ENCODE data around the gene SMARCC2. TPM values are rescaled to one million over a fixed set of nuclear protein-coding genes. Genes with fewer than 3 reads are reported as not detected.

SMARCC2 gene
- total RNA-seq, 1 experiment from 2014 or later: 94.8 TPM

- TF ChIP-seq CTCF (IDR thresholded peaks at IDR 0.05; ENCODE audit: insufficient read depth in 1 of 2, low read depth in 1 of 2, low read length in 1 of 2, severe bottlenecking in 1 of 2, unreplicated experiment in 1 of 2): no peak
- Histone ChIP-seq H3K4me3 (ENCODE audit: low read depth, low read length) (no peak overlapping the region), H3K4me1 (no peaks in the 10 kb centered on the region; the same call in 1 of the 2 replicates), H3K36me3 (ENCODE audit: control insufficient read depth, insufficient read depth, low read length) (peaks cover 1% of the 10 kb centered on the region; the same call in 1 of the 2 replicates), H3K27me3 (replicated peaks; ENCODE audit: control insufficient read depth, insufficient read depth, low read length) (no peaks in the 10 kb centered on the region), H3K9me3 (no peaks in the 10 kb centered on the region; the same call in 1 of the 2 replicates)
- no TSS peak for BruUV-seq (replicated peaks)
- ChIA-PET CTCF (interaction anchor here (1.1 kb wide), 1 partner anchor 27 kb away, joined by 3 read pairs; the partner anchor contains the start of gene ZC3H10), POLR2A (no interaction called here)
- H3K27me3 Mint-ChIP-seq (ENCODE audit: insufficient read depth, unreplicated experiment): no peaks in the 10 kb centered on the region
- intact Hi-C loops (cut with micrococcal nuclease; ENCODE audit: unreplicated experiment): no loop called here
- no peaks in the 10 kb centered on the region for H3K4me1 Mint-ChIP-seq (ENCODE audit: low read depth, unreplicated experiment)
- DNase-seq: no peak
- no peak overlapping the region for H3K27ac Mint-ChIP-seq (ENCODE audit: unreplicated experiment)
- H3K4me3 Mint-ChIP-seq (ENCODE audit: unreplicated experiment): no peak overlapping the region
- H3K9me3 Mint-ChIP-seq (ENCODE audit: unreplicated experiment): no peaks in the 10 kb centered on the region
- peaks cover 34% of the 10 kb centered on the region for H3K36me3 Mint-ChIP-seq (ENCODE audit: insufficient read depth, unreplicated experiment)
Measured at GRCh38 chr12:56145217-56145616, 44.1 kb downstream of the SMARCC2 start.

- no peak for DNase-seq
- BruUV-seq (replicated peaks): no TSS peak
- no peaks in the 10 kb centered on the region for H3K4me1 Mint-ChIP-seq (ENCODE audit: low read depth, unreplicated experiment)
- Histone ChIP-seq H3K4me3 (ENCODE audit: low read depth, low read length) (no peak overlapping the region), H3K27me3 (replicated peaks; ENCODE audit: control insufficient read depth, insufficient read depth, low read length) (no peaks in the 10 kb centered on the region), H3K36me3 (ENCODE audit: control insufficient read depth, insufficient read depth, low read length) (peaks cover 1% of the 10 kb centered on the region; the same call in 1 of the 2 replicates), H3K4me1 (no peaks in the 10 kb centered on the region; the same call in 1 of the 2 replicates), H3K9me3 (no peaks in the 10 kb centered on the region; the same call in 1 of the 2 replicates)
- H3K27me3 Mint-ChIP-seq (ENCODE audit: insufficient read depth, unreplicated experiment): no peaks in the 10 kb centered on the region
- H3K27ac Mint-ChIP-seq (ENCODE audit: unreplicated experiment): no peak overlapping the region
- ChIA-PET CTCF (no interaction called here), POLR2A (interaction anchor here (1.0 kb wide), 1 partner anchor 16 kb away, joined by 3 read pairs; no protein-coding TSS in a partner anchor)
- no peak for TF ChIP-seq CTCF (IDR thresholded peaks at IDR 0.05; ENCODE audit: insufficient read depth in 1 of 2, low read depth in 1 of 2, low read length in 1 of 2, severe bottlenecking in 1 of 2, unreplicated experiment in 1 of 2)
- intact Hi-C loops (cut with micrococcal nuclease; ENCODE audit: unreplicated experiment): no loop called here
- H3K9me3 Mint-ChIP-seq (ENCODE audit: unreplicated experiment): no peaks in the 10 kb centered on the region
- H3K36me3 Mint-ChIP-seq (ENCODE audit: insufficient read depth, unreplicated experiment): peaks cover 47% of the 10 kb centered on the region
- H3K4me3 Mint-ChIP-seq (ENCODE audit: unreplicated experiment): no peak overlapping the region
Measured at GRCh38 chr12:56143870-56144269, 45.4 kb downstream of the SMARCC2 start.

- no peak overlapping the region for H3K4me3 Mint-ChIP-seq (ENCODE audit: unreplicated experiment)
- H3K4me1 ChIP-seq: no peaks in the 10 kb centered on the region; the same call in 1 of the 2 replicates
- intact Hi-C loops (cut with micrococcal nuclease; ENCODE audit: unreplicated experiment): no loop called here
- DNase-seq: no peak
- no peaks in the 10 kb centered on the region for H3K36me3 ChIP-seq (ENCODE audit: control insufficient read depth, insufficient read depth, low read length)
- H3K27me3 Mint-ChIP-seq (ENCODE audit: insufficient read depth, unreplicated experiment): no peaks in the 10 kb centered on the region
- BruUV-seq (replicated peaks): no TSS peak
- TF ChIP-seq CTCF (IDR thresholded peaks at IDR 0.05; ENCODE audit: insufficient read depth in 1 of 2, low read depth in 1 of 2, low read length in 1 of 2, severe bottlenecking in 1 of 2, unreplicated experiment in 1 of 2): no peak
- CTCF ChIA-PET: no interaction called here
- peaks cover 54% of the 10 kb centered on the region for H3K36me3 Mint-ChIP-seq (ENCODE audit: insufficient read depth, unreplicated experiment)
- no peaks in the 10 kb centered on the region; the same call in 1 of the 2 replicates for H3K9me3 ChIP-seq
- no peaks in the 10 kb centered on the region for H3K27me3 ChIP-seq (replicated peaks; ENCODE audit: control insufficient read depth, insufficient read depth, low read length)
- no peak overlapping the region for H3K27ac Mint-ChIP-seq (ENCODE audit: unreplicated experiment)
- no peaks in the 10 kb centered on the region for H3K9me3 Mint-ChIP-seq (ENCODE audit: unreplicated experiment)
- no peaks in the 10 kb centered on the region for H3K4me1 Mint-ChIP-seq (ENCODE audit: low read depth, unreplicated experiment)
- no peak overlapping the region for H3K4me3 ChIP-seq (ENCODE audit: low read depth, low read length)
- POLR2A ChIA-PET: interaction anchor here (0.5 kb wide), 1 partner anchor 76 kb away, joined by 8 read pairs; no protein-coding TSS in a partner anchor
Measured at GRCh38 chr12:56143217-56143616, 46.1 kb downstream of the SMARCC2 start.
